ENCODE results near the gene IRF6.

The IRF6 gene

DNA sequence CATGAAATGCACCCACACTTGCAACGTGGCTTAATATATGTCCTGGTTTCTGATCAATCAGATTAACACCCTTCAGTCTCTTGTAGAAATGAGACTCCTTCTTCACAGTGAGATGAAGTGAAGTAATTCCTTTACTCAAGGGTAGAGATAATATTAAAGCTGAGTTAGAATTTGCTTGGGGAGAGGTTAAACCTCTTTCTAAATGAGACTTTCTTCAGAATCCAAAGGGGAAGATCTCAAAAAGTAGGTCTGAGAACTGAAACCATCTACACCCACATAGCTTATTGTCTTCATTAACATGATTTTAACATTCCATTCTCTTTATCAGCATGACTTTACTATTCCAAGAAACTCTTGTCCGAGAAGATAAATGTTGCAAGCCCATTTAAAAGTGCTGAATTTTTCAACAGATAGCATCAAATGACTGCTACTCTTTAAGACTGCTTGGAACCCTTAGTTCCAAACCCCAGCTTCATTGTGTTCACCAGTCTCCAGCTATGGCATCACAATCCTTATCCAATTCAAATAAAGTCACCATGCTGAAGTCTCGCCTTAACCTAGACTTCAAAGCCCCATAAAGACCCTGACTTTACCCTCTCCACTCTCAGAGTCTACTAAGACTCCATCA is 69.3 kb downstream of the IRF6 start:
- no peak for DNase-seq (ENCODE audit: low read depth, low spot score)
